HepG2 (cell line): ENCODE data around the gene APC2. TPM values are rescaled to one million over a fixed set of nuclear protein-coding genes. Genes with fewer than 3 reads are reported as not detected.

Experiments
- HNF4A ChIP-seq: sonication (generic); formaldehyde crosslinking; IDR thresholded peaks from 2 replicates; pipeline ENCODE4 v1.4.0; 2020; ENCODE audit warnings: missing genetic modification reagents
- HOXA5 ChIP-seq: sonication (generic); formaldehyde crosslinking; IDR thresholded peaks from 2 replicates; pipeline ENCODE4 v1.4.0; 2020; ENCODE audit warnings: missing genetic modification reagents
- MATR3 ChIP-seq: sonication (generic); formaldehyde crosslinking; IDR thresholded peaks from 2 replicates; pipeline ENCODE4 v1.4.0; 2020; ENCODE audit warnings: missing genetic modification reagents
- TEAD3 ChIP-seq: optimal IDR thresholded peaks from 2 replicates; pipeline ENCODE3; 2016; ENCODE audit warnings: borderline replicate concordance
- XRCC5 ChIP-seq: fragments of 200-400 bp; formaldehyde crosslinking; optimal IDR thresholded peaks from 2 replicates; pipeline ENCODE3; 2017; ENCODE audit warnings: mild to moderate bottlenecking, low read length
- ZBTB7A ChIP-seq: sonication (generic); formaldehyde crosslinking; IDR thresholded peaks from 2 replicates; pipeline ENCODE4 v1.8.0; 2022; ENCODE audit warnings: mild to moderate bottlenecking, missing genetic modification reagents
- ZMYM3 ChIP-seq: sonication (generic); formaldehyde crosslinking; IDR thresholded peaks from 2 replicates; pipeline ENCODE4 v1.5.1; 2020; ENCODE audit warnings: mild to moderate bottlenecking, missing genetic modification reagents
- ZNF296 ChIP-seq: sonication (generic); formaldehyde crosslinking; conservative IDR thresholded peaks from 2 replicates; pipeline ENCODE4 v1.5.0; 2020; ENCODE audit warnings: mild to moderate bottlenecking, missing genetic modification reagents
- ZNF629 ChIP-seq: sonication (generic); formaldehyde crosslinking; conservative IDR thresholded peaks from 2 replicates; pipeline ENCODE4 v1.5.0; 2020; ENCODE audit warnings: missing genetic modification reagents
- polyA plus RNA-seq, 8 experiments: library from polyadenylated mRNA; depleted of rRNA in 3 of 8; stranded (reverse) in 7 of 8; unstranded in 1 of 8; fragments of >200 nt; fragmentation: Illumina TruSeq in 4 of 8; extraction: Trizol in 4 of 8; gene quantifications; 2 replicates each; pipeline versions ENCODE4 v1.2.1 to v1.2.3, GENCODE V29; 2011 to 2016; ENCODE audit warnings: low read depth in 4 of 8, missing spikeins in 1 of 8, mixed read lengths in 1 of 8; ENCODE audit not compliant: insufficient read depth in 1 of 8
- total RNA-seq, 5 experiments: library from RNA; depleted of rRNA; stranded (reverse); fragments of >200 nt; fragmentation: Illumina TruSeq; extraction: Trizol; gene quantifications; 2 replicates each; pipeline ENCODE4 v1.2.3, GENCODE V29; 2016; ENCODE audit warnings: low read depth in 1 of 5
- TF ChIP-seq, protein P1 (sequence below): sonication (generic); formaldehyde crosslinking; IDR thresholded peaks from 2 replicates; pipeline ENCODE4 v1.5.0; 2020; ENCODE audit warnings: missing genetic modification reagents, mild to moderate bottlenecking, borderline replicate concordance
- TF ChIP-seq, protein P2 (sequence below): sonication (generic); formaldehyde crosslinking; IDR thresholded peaks from 2 replicates; pipeline ENCODE4 v1.4.0; 2020; ENCODE audit warnings: missing genetic modification reagents

Gene APC2
- total and polyA plus RNA-seq, 2 of the 13 experiments (the other 11 are each of a cell fraction or from before 2014, with no cell fraction given): 0.08 to 0.22 TPM

DNA sequence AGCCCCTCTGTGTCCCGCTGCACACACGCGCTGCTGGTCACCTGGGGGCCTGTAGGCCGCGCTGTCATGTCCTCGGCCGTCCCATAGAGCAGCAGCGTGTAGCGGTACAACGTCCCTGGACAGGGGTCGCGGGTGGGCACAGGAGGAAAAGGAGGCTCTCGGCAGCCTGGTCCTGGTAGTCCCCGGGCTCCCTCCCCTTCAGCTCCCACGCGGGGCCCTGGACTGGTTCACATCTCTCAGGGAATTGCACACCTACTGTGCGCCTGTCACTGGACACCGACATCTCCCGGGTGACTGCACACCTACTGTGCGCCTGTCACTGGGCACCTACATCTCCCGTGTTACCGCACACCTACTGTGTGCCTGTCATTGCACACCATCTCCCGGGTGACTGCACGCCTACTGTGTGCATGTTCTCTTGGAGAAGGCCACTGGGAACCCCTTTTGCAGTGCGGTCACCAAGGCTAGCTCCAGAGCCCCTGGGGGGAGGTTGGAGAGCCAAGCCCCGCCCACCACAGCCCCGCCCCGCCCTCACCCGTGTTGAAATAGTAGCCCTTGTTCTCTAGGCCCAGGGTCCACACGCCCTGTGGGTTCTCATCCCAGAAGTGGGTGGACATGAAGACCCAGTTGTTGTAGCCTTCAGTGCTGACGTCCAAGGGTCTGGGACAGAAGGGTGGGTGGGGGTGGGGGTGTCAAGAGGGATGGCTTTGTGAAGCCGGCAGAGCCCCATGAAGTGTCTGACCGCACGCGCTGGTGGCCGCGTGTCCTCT lies 32.6 kb downstream of the APC2 start (continued):
- TF ChIP-seq, protein P1, sequence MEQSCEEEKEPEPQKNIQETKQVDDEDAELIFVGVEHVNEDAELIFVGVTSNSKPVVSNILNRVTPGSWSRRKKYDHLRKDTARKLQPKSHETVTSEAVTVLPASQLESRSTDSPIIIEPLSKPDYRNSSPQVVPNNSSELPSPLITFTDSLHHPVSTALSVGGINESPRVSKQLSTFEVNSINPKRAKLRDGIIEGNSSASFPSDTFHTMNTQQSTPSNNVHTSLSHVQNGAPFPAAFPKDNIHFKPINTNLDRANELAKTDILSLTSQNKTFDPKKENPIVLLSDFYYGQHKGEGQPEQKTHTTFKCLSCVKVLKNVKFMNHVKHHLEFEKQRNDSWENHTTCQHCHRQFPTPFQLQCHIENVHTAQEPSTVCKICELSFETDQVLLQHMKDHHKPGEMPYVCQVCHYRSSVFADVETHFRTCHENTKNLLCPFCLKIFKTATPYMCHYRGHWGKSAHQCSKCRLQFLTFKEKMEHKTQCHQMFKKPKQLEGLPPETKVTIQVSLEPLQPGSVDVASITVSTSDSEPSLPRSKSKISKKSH: no peak
- TF ChIP-seq ZNF296 (CRISPR knock-in tag) (no peak), XRCC5 (peak; percentile 11), HOXA5 (CRISPR knock-in tag) (no peak), ZBTB7A (CRISPR knock-in tag) (0 out of 2 replicates have a peak, but pooled peaks have one; percentile 16), TEAD3 (CRISPR knock-in tag) (peak; percentile 16), ZNF629 (peak; percentile 61; the same call in 1 of the 2 replicates), MATR3 (no peak), ZMYM3 (CRISPR knock-in tag) (peak; percentile 60; the same call in 1 of the 2 replicates), HNF4A (CRISPR knock-in tag) (peak; percentile 49; the same call in 1 of the 2 replicates)
- TF ChIP-seq, protein P2, sequence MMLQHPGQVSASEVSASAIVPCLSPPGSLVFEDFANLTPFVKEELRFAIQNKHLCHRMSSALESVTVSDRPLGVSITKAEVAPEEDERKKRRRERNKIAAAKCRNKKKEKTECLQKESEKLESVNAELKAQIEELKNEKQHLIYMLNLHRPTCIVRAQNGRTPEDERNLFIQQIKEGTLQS (CRISPR knock-in tag): 0 out of 2 replicates have a peak, but pooled peaks have one; percentile 8
